Measurements from ENCODE around the gene SCD. TPM values are rescaled to one million over a fixed set of nuclear protein-coding genes. Genes with fewer than 3 reads are reported as not detected.

The SCD gene
- total and polyA plus RNA-seq, 2 donors (not counting 1 experiment from before 2014, with no cell fraction given): 0.89 to 5.1 TPM

DNA sequence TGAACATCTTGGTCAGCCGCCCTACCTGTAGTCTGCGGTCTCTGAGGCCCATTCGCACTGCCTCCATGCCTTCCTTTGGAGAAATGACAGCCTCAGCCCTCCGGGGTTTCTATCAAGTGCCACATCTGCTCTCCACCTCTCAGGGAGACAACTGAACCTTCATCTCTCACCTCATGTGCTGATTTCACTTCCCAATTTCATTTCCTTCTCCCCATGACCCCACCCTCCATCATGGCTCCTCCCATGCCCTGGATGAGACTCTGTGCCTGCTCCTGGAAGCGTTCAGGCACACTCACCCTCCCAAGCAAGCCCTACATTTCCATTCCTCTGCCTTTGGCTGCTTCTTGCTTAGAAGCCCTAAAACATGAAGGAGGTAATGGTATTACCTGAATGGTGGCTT is 7.8 kb upstream of the SCD start:
- no peaks in the 10 kb centered on the region for H4K20me1 ChIP-seq (ENCODE audit: control insufficient read depth, insufficient read depth, low read length, poor library complexity, severe bottlenecking)
- Mint-ChIP-seq H3K9me3 (ENCODE audit: insufficient read depth) (no peaks in the 10 kb centered on the region), H3K27ac (peak overlapping the region; percentile 67), H3K4me3 (peak overlapping the region; percentile 72), H3K4me1 (peaks cover 26% of the 10 kb centered on the region), H3K27me3 (peaks cover 7% of the 10 kb centered on the region)
- H3K4me2 ChIP-seq (replicated peaks; ENCODE audit: low read depth, low read length, poor library complexity, severe bottlenecking): peak overlapping the region; percentile 65
- peaks cover 0 to 6% (median 0%) of the 10 kb centered on the region in 4 experiments for H3K27me3 ChIP-seq (replicated peaks in 1 of 4; ENCODE audit: control extremely low read depth in 1 of 4, control insufficient read depth in 3 of 4, insufficient read depth in 4 of 4, low read length in 3 of 4)
- intact Hi-C loops (cut with micrococcal nuclease): loop anchor here (5.0 kb wide), 1 partner anchor 33 kb away; no protein-coding TSS in a partner anchor
- peak overlapping the region; percentile 59 for H2AFZ ChIP-seq (ENCODE audit: insufficient read depth, low read depth, low read length, poor library complexity, severe bottlenecking)
- no peaks in the 10 kb centered on the region for H3K36me3 ChIP-seq (replicated peaks in 1 of 2; ENCODE audit: control extremely low read depth in 1 of 2, control insufficient read depth in 1 of 2, extremely low read depth in 1 of 2, insufficient read depth in 2 of 2, low read length in 1 of 2)
- H3K9ac ChIP-seq (ENCODE audit: low read length): peak overlapping the region; percentile 27
- ATAC-seq (ENCODE audit: low read depth): peak; percentile 76
- POLR2A ChIA-PET: no interaction called here
- peak overlapping the region in 1 of 5 experiments; percentile 19 for H3K4me3 ChIP-seq (ENCODE audit: control extremely low read depth in 1 of 5, extremely low read depth in 1 of 5, insufficient read depth in 1 of 5, low read depth in 2 of 5, low read length in 4 of 5)
- peak; percentile 80 for DNase-seq
- 17% methylated on average over 5 of the region's 5 CpGs for WGBS (ENCODE audit: insufficient coverage)
- peak overlapping the region; percentile 38 to 49 for H3K27ac ChIP-seq (ENCODE audit: low read length in 2 of 2)
- H3K79me2 ChIP-seq (ENCODE audit: control insufficient read depth, insufficient read depth, low read length): no peaks in the 10 kb centered on the region
- CTCF ChIA-PET: interaction anchor here (0.5 to 12.4 kb wide), 21 partner anchors 8 to 1237 kb away, joined by 3 to 218 read pairs (median 4); partner anchors contain the start of genes PKD2L1, SCD and SEC31B
- peaks cover 20 to 24% of the 10 kb centered on the region in 2 donors for H3K4me1 ChIP-seq (ENCODE audit: control insufficient read depth in 2 of 2, insufficient read depth in 2 of 2, low read length in 2 of 2)
- TF ChIP-seq EZH2 (IDR thresholded peaks at IDR 0.05; ENCODE audit: borderline replicate concordance, insufficient read depth, low read depth, low read length, poor library complexity, severe bottlenecking): no peak
- TF ChIP-seq, protein P1, sequence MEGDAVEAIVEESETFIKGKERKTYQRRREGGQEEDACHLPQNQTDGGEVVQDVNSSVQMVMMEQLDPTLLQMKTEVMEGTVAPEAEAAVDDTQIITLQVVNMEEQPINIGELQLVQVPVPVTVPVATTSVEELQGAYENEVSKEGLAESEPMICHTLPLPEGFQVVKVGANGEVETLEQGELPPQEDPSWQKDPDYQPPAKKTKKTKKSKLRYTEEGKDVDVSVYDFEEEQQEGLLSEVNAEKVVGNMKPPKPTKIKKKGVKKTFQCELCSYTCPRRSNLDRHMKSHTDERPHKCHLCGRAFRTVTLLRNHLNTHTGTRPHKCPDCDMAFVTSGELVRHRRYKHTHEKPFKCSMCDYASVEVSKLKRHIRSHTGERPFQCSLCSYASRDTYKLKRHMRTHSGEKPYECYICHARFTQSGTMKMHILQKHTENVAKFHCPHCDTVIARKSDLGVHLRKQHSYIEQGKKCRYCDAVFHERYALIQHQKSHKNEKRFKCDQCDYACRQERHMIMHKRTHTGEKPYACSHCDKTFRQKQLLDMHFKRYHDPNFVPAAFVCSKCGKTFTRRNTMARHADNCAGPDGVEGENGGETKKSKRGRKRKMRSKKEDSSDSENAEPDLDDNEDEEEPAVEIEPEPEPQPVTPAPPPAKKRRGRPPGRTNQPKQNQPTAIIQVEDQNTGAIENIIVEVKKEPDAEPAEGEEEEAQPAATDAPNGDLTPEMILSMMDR (IDR thresholded peaks at IDR 0.05): no peak
- no peaks in the 10 kb centered on the region for H3K9me3 ChIP-seq (ENCODE audit: control extremely low read depth in 1 of 3, control insufficient read depth in 2 of 3, insufficient read depth in 1 of 3, low read length in 2 of 3)

DNA sequence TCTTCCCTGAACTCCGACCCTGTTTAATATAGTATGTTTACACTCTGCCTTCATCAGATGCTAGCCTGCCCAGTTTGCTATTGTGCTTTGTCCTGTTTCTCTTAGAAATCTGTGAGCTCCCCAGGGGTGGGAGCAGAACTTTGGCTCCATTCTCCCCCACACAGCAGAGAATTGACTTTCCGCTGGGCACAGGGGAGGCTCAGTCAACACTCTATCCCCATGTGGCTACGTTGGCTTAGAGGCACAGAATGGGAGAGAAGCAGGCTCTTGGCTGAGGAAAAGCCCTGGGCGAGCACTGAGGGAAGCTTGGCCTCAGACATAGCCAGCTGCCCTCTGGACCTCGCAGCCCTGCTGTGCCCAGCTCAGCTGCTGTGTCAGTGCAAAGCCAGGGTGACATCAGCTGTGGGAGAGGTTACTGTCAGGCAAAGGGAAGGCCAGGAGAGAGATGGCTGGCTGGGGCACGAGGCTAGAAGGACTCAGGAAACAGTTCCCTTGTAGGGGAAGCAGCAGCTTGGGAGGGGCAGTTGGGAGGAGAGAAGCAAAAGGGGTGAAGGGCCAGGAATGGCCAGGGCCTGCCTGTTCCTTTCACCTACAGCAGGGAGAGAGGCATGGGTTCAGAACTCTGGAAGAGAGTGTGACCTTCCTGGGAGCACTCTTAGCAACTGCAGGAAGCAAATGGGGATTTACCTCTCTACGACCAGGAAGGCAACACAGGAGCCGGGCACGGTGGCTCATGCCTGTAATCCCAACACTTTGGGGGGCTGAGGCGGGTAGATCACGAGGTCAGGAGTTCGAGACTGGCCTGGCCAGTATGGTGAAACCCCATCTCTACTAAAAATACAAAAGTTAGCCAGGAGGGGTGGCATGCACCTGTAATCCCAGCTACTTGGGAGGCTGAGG is 5.8 kb upstream of the SCD start:
- no peak overlapping the region for H3K9ac ChIP-seq (ENCODE audit: low read length)
- ATAC-seq (ENCODE audit: low read depth) (no peak), DNase-seq (no peak)
- no peak overlapping the region for H3K4me3 ChIP-seq (ENCODE audit: control extremely low read depth in 1 of 5, extremely low read depth in 1 of 5, insufficient read depth in 1 of 5, low read depth in 2 of 5, low read length in 4 of 5)
- no peaks in the 10 kb centered on the region for H4K20me1 ChIP-seq (ENCODE audit: control insufficient read depth, insufficient read depth, low read length, poor library complexity, severe bottlenecking)
- H2AFZ ChIP-seq (ENCODE audit: insufficient read depth, low read depth, low read length, poor library complexity, severe bottlenecking): no peak overlapping the region
- H3K79me2 ChIP-seq (ENCODE audit: control insufficient read depth, insufficient read depth, low read length): no peaks in the 10 kb centered on the region
- peak overlapping the region; percentile 44 for H3K27ac Mint-ChIP-seq
- peaks cover 26 to 32% of the 10 kb centered on the region in 2 donors for H3K4me1 ChIP-seq (ENCODE audit: control insufficient read depth in 2 of 2, insufficient read depth in 2 of 2, low read length in 2 of 2)
- H3K4me2 ChIP-seq (replicated peaks; ENCODE audit: low read depth, low read length, poor library complexity, severe bottlenecking): no peak overlapping the region
- H3K9me3 Mint-ChIP-seq (ENCODE audit: insufficient read depth): no peaks in the 10 kb centered on the region
- ChIA-PET POLR2A (no interaction called here), CTCF (interaction anchor here (1.1 to 12.4 kb wide), 3 partner anchors 23 to 178 kb away, joined by 3 to 218 read pairs (median 29); partner anchors contain the start of gene SEC31B)
- H3K36me3 ChIP-seq (replicated peaks in 1 of 2; ENCODE audit: control extremely low read depth in 1 of 2, control insufficient read depth in 1 of 2, extremely low read depth in 1 of 2, insufficient read depth in 2 of 2, low read length in 1 of 2): no peaks in the 10 kb centered on the region
- no peaks in the 10 kb centered on the region for H3K27me3 Mint-ChIP-seq
- TF ChIP-seq, protein P1 (IDR thresholded peaks at IDR 0.05): no peak
- no peak for TF ChIP-seq EZH2 (IDR thresholded peaks at IDR 0.05; ENCODE audit: borderline replicate concordance, insufficient read depth, low read depth, low read length, poor library complexity, severe bottlenecking)
- WGBS (ENCODE audit: insufficient coverage): 88% methylated on average over 9 of the region's 12 CpGs
- H3K4me3 Mint-ChIP-seq: no peak overlapping the region
- no peaks in the 10 kb centered on the region for H3K9me3 ChIP-seq (ENCODE audit: control extremely low read depth in 1 of 3, control insufficient read depth in 2 of 3, insufficient read depth in 1 of 3, low read length in 2 of 3)
- intact Hi-C loops (cut with micrococcal nuclease): no loop called here
- H3K27me3 ChIP-seq (replicated peaks in 1 of 4; ENCODE audit: control extremely low read depth in 1 of 4, control insufficient read depth in 3 of 4, insufficient read depth in 4 of 4, low read length in 3 of 4): peaks cover 0 to 8% (median 0%) of the 10 kb centered on the region in 4 experiments
- H3K27ac ChIP-seq (ENCODE audit: low read length in 2 of 2): no peak overlapping the region
- peaks cover 35% of the 10 kb centered on the region for H3K4me1 Mint-ChIP-seq

All from B cell (primary cell).